H1 (cell line): Measurements from ENCODE around the gene RNF166. TPM values are rescaled to one million over a fixed set of nuclear protein-coding genes. Genes with fewer than 3 reads are reported as not detected.

Experiments used
- SAP30 ChIP-seq: fragments of 300-600 bp; sonication (generic); IDR thresholded peaks from 2 replicates; pipeline ENCODE4 v1.7.1; 2012; ENCODE audit warnings: low read length, moderate library complexity, mild to moderate bottlenecking, inconsistent platforms; ENCODE audit not compliant: insufficient read depth, insufficient replicate concordance
- TBP ChIP-seq: IDR thresholded peaks from 2 replicates; pipeline ENCODE4 v1.6.1; 2011; ENCODE audit warnings: low read depth, low read length, improper control_type of control experiment
- polyA plus RNA-seq, 7 experiments: library from polyadenylated mRNA; depleted of rRNA in 3 of 7; stranded (reverse) in 5 of 7; unstranded in 2 of 7; fragments of >200 nt in 5 of 7; fragments of 200-250 nt in 2 of 7; gene quantifications; 1 replicate in 5 of 7; 2 replicates in 1 of 7; 4 replicates in 1 of 7; pipeline versions ENCODE4 v1.2.1 to v1.2.3, GENCODE V29; 2011 to 2013; ENCODE audit warnings: missing spikeins in 2 of 7, mixed read lengths in 2 of 7
- total RNA-seq: library from RNA; stranded (reverse); fragmentation: NEBNext Ultra II Directional; extraction: Animal tissue kit (Norgen Biotek cat#: 25700); gene quantifications from 2 replicates; pipeline ENCODE4 v1.2.1, GENCODE V29; 2021
- TF ChIP-seq, protein P1 (sequence below): fragments of 300-600 bp; sonication (generic); IDR thresholded peaks from 2 replicates; pipeline ENCODE4 v1.7.1; 2012; ENCODE audit warnings: low read length, moderate library complexity, mild to moderate bottlenecking, inconsistent platforms; ENCODE audit not compliant: insufficient replicate concordance
- TF ChIP-seq, protein P2 (sequence below), 3 experiments: IDR thresholded peaks; 1 replicate in 2 of 3; 2 replicates in 1 of 3; pipeline versions ENCODE4 v1.5.1 to v1.6.1; 2011; ENCODE audit warnings: low read length in 3 of 3, mild to moderate bottlenecking in 3 of 3, inconsistent platforms in 2 of 3, low read depth in 1 of 3, moderate library complexity in 1 of 3; ENCODE audit not compliant: insufficient read depth in 1 of 3; ENCODE audit errors: control extremely low read depth in 1 of 3

Gene RNF166
- total and polyA plus RNA-seq, 2 of the 8 experiments (the other 6 are each of a cell fraction or from before 2014, with no cell fraction given), result 29.8 to 31.2 TPM

DNA sequence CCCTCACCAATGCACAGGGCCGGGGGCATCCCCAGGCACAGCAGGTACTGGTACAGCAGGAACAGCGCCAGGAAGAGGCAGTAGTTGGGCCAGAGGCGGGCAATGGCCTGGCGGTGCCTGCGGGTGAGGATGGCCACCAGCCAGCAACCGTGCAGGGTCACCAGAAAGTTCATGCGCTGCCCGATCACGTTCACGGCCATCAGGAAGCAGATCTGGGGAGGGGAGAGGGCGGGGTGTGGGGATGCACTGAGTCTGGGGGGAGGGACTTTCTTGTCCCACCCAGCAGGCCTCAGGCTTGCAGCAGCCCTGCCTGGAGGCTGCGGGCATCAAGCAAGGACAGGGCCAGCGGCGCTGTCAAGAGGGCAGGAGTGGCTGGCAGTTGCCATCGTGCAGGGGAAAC is 25.5 kb upstream of the RNF166 start (continued):
- TF ChIP-seq, protein P1, sequence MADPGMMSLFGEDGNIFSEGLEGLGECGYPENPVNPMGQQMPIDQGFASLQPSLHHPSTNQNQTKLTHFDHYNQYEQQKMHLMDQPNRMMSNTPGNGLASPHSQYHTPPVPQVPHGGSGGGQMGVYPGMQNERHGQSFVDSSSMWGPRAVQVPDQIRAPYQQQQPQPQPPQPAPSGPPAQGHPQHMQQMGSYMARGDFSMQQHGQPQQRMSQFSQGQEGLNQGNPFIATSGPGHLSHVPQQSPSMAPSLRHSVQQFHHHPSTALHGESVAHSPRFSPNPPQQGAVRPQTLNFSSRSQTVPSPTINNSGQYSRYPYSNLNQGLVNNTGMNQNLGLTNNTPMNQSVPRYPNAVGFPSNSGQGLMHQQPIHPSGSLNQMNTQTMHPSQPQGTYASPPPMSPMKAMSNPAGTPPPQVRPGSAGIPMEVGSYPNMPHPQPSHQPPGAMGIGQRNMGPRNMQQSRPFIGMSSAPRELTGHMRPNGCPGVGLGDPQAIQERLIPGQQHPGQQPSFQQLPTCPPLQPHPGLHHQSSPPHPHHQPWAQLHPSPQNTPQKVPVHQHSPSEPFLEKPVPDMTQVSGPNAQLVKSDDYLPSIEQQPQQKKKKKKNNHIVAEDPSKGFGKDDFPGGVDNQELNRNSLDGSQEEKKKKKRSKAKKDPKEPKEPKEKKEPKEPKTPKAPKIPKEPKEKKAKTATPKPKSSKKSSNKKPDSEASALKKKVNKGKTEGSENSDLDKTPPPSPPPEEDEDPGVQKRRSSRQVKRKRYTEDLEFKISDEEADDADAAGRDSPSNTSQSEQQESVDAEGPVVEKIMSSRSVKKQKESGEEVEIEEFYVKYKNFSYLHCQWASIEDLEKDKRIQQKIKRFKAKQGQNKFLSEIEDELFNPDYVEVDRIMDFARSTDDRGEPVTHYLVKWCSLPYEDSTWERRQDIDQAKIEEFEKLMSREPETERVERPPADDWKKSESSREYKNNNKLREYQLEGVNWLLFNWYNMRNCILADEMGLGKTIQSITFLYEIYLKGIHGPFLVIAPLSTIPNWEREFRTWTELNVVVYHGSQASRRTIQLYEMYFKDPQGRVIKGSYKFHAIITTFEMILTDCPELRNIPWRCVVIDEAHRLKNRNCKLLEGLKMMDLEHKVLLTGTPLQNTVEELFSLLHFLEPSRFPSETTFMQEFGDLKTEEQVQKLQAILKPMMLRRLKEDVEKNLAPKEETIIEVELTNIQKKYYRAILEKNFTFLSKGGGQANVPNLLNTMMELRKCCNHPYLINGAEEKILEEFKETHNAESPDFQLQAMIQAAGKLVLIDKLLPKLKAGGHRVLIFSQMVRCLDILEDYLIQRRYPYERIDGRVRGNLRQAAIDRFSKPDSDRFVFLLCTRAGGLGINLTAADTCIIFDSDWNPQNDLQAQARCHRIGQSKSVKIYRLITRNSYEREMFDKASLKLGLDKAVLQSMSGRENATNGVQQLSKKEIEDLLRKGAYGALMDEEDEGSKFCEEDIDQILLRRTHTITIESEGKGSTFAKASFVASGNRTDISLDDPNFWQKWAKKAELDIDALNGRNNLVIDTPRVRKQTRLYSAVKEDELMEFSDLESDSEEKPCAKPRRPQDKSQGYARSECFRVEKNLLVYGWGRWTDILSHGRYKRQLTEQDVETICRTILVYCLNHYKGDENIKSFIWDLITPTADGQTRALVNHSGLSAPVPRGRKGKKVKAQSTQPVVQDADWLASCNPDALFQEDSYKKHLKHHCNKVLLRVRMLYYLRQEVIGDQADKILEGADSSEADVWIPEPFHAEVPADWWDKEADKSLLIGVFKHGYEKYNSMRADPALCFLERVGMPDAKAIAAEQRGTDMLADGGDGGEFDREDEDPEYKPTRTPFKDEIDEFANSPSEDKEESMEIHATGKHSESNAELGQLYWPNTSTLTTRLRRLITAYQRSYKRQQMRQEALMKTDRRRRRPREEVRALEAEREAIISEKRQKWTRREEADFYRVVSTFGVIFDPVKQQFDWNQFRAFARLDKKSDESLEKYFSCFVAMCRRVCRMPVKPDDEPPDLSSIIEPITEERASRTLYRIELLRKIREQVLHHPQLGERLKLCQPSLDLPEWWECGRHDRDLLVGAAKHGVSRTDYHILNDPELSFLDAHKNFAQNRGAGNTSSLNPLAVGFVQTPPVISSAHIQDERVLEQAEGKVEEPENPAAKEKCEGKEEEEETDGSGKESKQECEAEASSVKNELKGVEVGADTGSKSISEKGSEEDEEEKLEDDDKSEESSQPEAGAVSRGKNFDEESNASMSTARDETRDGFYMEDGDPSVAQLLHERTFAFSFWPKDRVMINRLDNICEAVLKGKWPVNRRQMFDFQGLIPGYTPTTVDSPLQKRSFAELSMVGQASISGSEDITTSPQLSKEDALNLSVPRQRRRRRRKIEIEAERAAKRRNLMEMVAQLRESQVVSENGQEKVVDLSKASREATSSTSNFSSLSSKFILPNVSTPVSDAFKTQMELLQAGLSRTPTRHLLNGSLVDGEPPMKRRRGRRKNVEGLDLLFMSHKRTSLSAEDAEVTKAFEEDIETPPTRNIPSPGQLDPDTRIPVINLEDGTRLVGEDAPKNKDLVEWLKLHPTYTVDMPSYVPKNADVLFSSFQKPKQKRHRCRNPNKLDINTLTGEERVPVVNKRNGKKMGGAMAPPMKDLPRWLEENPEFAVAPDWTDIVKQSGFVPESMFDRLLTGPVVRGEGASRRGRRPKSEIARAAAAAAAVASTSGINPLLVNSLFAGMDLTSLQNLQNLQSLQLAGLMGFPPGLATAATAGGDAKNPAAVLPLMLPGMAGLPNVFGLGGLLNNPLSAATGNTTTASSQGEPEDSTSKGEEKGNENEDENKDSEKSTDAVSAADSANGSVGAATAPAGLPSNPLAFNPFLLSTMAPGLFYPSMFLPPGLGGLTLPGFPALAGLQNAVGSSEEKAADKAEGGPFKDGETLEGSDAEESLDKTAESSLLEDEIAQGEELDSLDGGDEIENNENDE, result no peak
- TF ChIP-seq, protein P2, sequence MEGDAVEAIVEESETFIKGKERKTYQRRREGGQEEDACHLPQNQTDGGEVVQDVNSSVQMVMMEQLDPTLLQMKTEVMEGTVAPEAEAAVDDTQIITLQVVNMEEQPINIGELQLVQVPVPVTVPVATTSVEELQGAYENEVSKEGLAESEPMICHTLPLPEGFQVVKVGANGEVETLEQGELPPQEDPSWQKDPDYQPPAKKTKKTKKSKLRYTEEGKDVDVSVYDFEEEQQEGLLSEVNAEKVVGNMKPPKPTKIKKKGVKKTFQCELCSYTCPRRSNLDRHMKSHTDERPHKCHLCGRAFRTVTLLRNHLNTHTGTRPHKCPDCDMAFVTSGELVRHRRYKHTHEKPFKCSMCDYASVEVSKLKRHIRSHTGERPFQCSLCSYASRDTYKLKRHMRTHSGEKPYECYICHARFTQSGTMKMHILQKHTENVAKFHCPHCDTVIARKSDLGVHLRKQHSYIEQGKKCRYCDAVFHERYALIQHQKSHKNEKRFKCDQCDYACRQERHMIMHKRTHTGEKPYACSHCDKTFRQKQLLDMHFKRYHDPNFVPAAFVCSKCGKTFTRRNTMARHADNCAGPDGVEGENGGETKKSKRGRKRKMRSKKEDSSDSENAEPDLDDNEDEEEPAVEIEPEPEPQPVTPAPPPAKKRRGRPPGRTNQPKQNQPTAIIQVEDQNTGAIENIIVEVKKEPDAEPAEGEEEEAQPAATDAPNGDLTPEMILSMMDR (IDR thresholded peaks at IDR 0.05; ENCODE audit: control extremely low read depth in 1 of 3, insufficient read depth in 1 of 3, low read depth in 1 of 3, low read length in 3 of 3), result no peak
- TF ChIP-seq TBP (no peak), SAP30 (no peak)
- TF ChIP-seq, all 59 proteins: peak for 0
